K562 (cell line): ENCODE results near the gene MAP1A. TPM values are rescaled to one million over a fixed set of nuclear protein-coding genes. Genes with fewer than 3 reads are reported as not detected.

Experiments used
- CTCFL ChIP-seq: IDR thresholded peaks from 2 replicates; pipeline ENCODE4 v1.6.1; 2011; ENCODE audit warnings: borderline replicate concordance, low read depth, mild to moderate bottlenecking, moderate library complexity, low read length; ENCODE audit not compliant: insufficient read depth, poor library complexity, severe bottlenecking
- E2F5 ChIP-seq: sonication (generic); formaldehyde crosslinking; IDR thresholded peaks from 2 replicates; pipeline ENCODE4 v1.8.0; 2022; ENCODE audit warnings: mild to moderate bottlenecking, missing genetic modification reagents
- FOXM1 ChIP-seq, 2 experiments: fragments of 450-650 bp in 1 of 2; sonication (generic) in 1 of 2; formaldehyde crosslinking in 1 of 2; IDR thresholded peaks; 2 replicates each; pipeline versions ENCODE4 v1.6.1 to v1.9.0; 2017 to 2022; ENCODE audit warnings: low read depth in 2 of 2, mild to moderate bottlenecking in 2 of 2, missing genetic modification reagents in 1 of 2, moderate library complexity in 1 of 2
- KDM2B ChIP-seq: fragments of 250-450 bp; sonication (Bioruptor Pico); IDR thresholded peaks from 2 replicates; pipeline ENCODE4 v1.8.0; 2021; ENCODE audit warnings: mild to moderate bottlenecking, moderate library complexity
- PHB2 ChIP-seq: fragments of 450-650 bp; IDR thresholded peaks from 2 replicates; pipeline ENCODE4 v1.6.1; 2017; ENCODE audit warnings: low read depth
- PRMT5 ChIP-seq: sonication (generic); formaldehyde crosslinking; IDR thresholded peaks from 2 replicates; pipeline ENCODE4 v1.5.0; 2020; ENCODE audit warnings: missing genetic modification reagents
- ZC3H4 ChIP-seq: sonication (generic); formaldehyde crosslinking; IDR thresholded peaks from 2 replicates; pipeline ENCODE4 v1.9.0; 2021; ENCODE audit warnings: missing genetic modification reagents, borderline replicate concordance
- ZNF224 ChIP-seq: sonication (generic); formaldehyde crosslinking; IDR thresholded peaks from 2 replicates; pipeline ENCODE4 v1.8.0; 2022; ENCODE audit warnings: mild to moderate bottlenecking, missing genetic modification reagents
- ZNF395 ChIP-seq: fragments of 200-800 bp; sonication (Bioruptor generic); IDR thresholded peaks from 2 replicates; pipeline ENCODE4 v1.6.1; 2017; ENCODE audit warnings: missing genetic modification characterization, missing compliant biosample characterization
- ZNF407 ChIP-seq: fragments of 450-650 bp; IDR thresholded peaks from 2 replicates; pipeline ENCODE4 v1.6.1; 2016; ENCODE audit warnings: low read depth
- polyA plus RNA-seq, 8 experiments: library from polyadenylated mRNA; depleted of rRNA in 4 of 8; stranded (reverse) in 5 of 8; unstranded in 3 of 8; fragments of >200 nt; fragmentation: Nextera tagmentation in 2 of 8; fragmentation: Illumina TruSeq in 1 of 8; extraction: Ambion mirVana in 2 of 8; extraction: Trizol in 1 of 8; gene quantifications; 2 replicates each; pipeline versions ENCODE4 v1.2.1 to v1.2.3, GENCODE V29; 2011 to 2014; ENCODE audit warnings: inconsistent platforms in 1 of 8, missing spikeins in 1 of 8
- total RNA-seq, 7 experiments: library from RNA; depleted of rRNA in 6 of 7; stranded (reverse); fragments of >200 nt in 6 of 7; fragmentation: Illumina TruSeq in 2 of 7; extraction: Trizol in 2 of 7; gene quantifications; 2 replicates each; pipeline versions ENCODE4 v1.2.1 to v1.2.3, GENCODE V29; 2011 to 2021; ENCODE audit warnings: low replicate concordance in 1 of 7

The MAP1A gene
- total and polyA plus RNA-seq, 9 of the 15 experiments (the other 6 are each of a cell fraction or from before 2014, with no cell fraction given) = 2.0 to 20.3 (median 7.3) TPM

GRCh38 chr15:43469867-43470266 is 47.5 kb upstream of the MAP1A start (continued):
- TF ChIP-seq CTCFL = no peak
- no peak for TF ChIP-seq E2F5 (CRISPR knock-in tag)
- peak; percentile 36 for TF ChIP-seq FOXM1 (IDR thresholded peaks at IDR 0.05; ENCODE audit: low read depth)
- no peak for TF ChIP-seq FOXM1 (CRISPR knock-in tag; IDR thresholded peaks at IDR 0.05; ENCODE audit: low read depth)
- no peak for TF ChIP-seq PHB2
- no peak for TF ChIP-seq ZC3H4 (CRISPR knock-in tag)
- no peak for TF ChIP-seq ZNF224 (CRISPR knock-in tag)
- TF ChIP-seq ZNF395 (CRISPR knock-in tag) = no peak
- TF ChIP-seq ZNF407 = no peak
- TF ChIP-seq KDM2B (CRISPR knock-in tag) = no peak
- no peak for TF ChIP-seq PRMT5 (CRISPR knock-in tag)
